GM19463 (cell line): ENCODE data around the gene ITPR3.
A peak's percentile ranks its signal among the peaks of the same experiment; 100 is the strongest.

Experiments
- ATAC-seq: cut with Tn5 transposase; IDR thresholded peaks from one replicate; pipeline ENCODE4 v1.9.1; 2021; ENCODE audit warnings: mild to moderate bottlenecking, moderate library complexity; ENCODE audit not compliant: unreplicated experiment

The ITPR3 gene

GRCh38 chr6:33620856-33621710, at the start of gene ITPR3:
Gene ITPR3, plus strand, starts transcription at chr6:33621322. Its CDS starts 281 bp downstream, at chr6:33621603.
- peak; percentile 69 for ATAC-seq

- ATAC-seq, result no peak
Measured at GRCh38 chr6:33571637-33572316, 49.3 kb upstream of the ITPR3 start.

GRCh38 chr6:33575211-33575610, 45.9 kb upstream of the ITPR3 start:
- ATAC-seq, result no peak

- no peak for ATAC-seq
Measured at GRCh38 chr6:33576668-33577067, 44.5 kb upstream of the ITPR3 start.

GRCh38 chr6:33577106-33577535, 44.0 kb upstream of the ITPR3 start:
- ATAC-seq, result no peak

- no peak for ATAC-seq
Measured at GRCh38 chr6:33577718-33578117, 43.4 kb upstream of the ITPR3 start.

- no peak for ATAC-seq
Measured at GRCh38 chr6:33578164-33578563, 43.0 kb upstream of the ITPR3 start.

GRCh38 chr6:33578588-33579011, 42.5 kb upstream of the ITPR3 start:
- ATAC-seq, result no peak

- ATAC-seq, result peak; percentile 96
Measured at GRCh38 chr6:33579828-33580714, 41.1 kb upstream of the ITPR3 start, which contains the start of gene BAK1. Gene BAK1, minus strand, starts transcription at chr6:33580276. Its CDS starts 2,672 bp downstream, at chr6:33577604.

GRCh38 chr6:33581186-33581585, 39.9 kb upstream of the ITPR3 start:
- ATAC-seq, result no peak

GRCh38 chr6:33583591-33584155, 37.4 kb upstream of the ITPR3 start:
- ATAC-seq, result no peak

- ATAC-seq, result no peak
Measured at GRCh38 chr6:33584700-33585402, 36.3 kb upstream of the ITPR3 start.

GRCh38 chr6:33585403-33586107, 35.6 kb upstream of the ITPR3 start:
- ATAC-seq, result no peak

- no peak for ATAC-seq
Measured at GRCh38 chr6:33586108-33586640, 34.9 kb upstream of the ITPR3 start.

- ATAC-seq, result no peak
Measured at GRCh38 chr6:33587529-33587928, 33.6 kb upstream of the ITPR3 start.

- no peak for ATAC-seq
Measured at GRCh38 chr6:33588894-33589293, 32.2 kb upstream of the ITPR3 start.

- no peak for ATAC-seq
Measured at GRCh38 chr6:33589392-33589730, 31.8 kb upstream of the ITPR3 start.

- no peak for ATAC-seq
Measured at GRCh38 chr6:33589731-33590530, 31.2 kb upstream of the ITPR3 start.
